Endothelial cell (in vitro differentiated cells): ENCODE data around the gene KCNT2. TPM values are rescaled to one million over a fixed set of nuclear protein-coding genes. Genes with fewer than 3 reads are reported as not detected.

Experiments used
- DNase-seq: peaks from one replicate; pipeline ENCODE4 v3.0.0; 2021; ENCODE audit warnings: low spot score
- H3K27ac Mint-ChIP-seq: one replicate; pipeline ENCODE4 v1.8.0; 2021; ENCODE audit warnings: mixed read lengths, inconsistent platforms; ENCODE audit not compliant: unreplicated experiment
- H3K27me3 Mint-ChIP-seq: one replicate; pipeline ENCODE4 v1.8.0; 2021; ENCODE audit warnings: mild to moderate bottlenecking, moderate library complexity, mixed read lengths, inconsistent platforms; ENCODE audit not compliant: unreplicated experiment
- H3K36me3 Mint-ChIP-seq: one replicate; pipeline ENCODE4 v1.8.0; 2021; ENCODE audit warnings: mild to moderate bottlenecking, low read depth, mixed read lengths, inconsistent platforms; ENCODE audit not compliant: unreplicated experiment
- H3K4me1 Mint-ChIP-seq: one replicate; pipeline ENCODE4 v1.8.0; 2021; ENCODE audit warnings: mild to moderate bottlenecking, mixed read lengths, inconsistent platforms; ENCODE audit not compliant: unreplicated experiment
- H3K4me3 Mint-ChIP-seq: one replicate; pipeline ENCODE4 v1.8.0; 2021; ENCODE audit warnings: mild to moderate bottlenecking, mixed read lengths, inconsistent platforms; ENCODE audit not compliant: unreplicated experiment
- H3K9me3 Mint-ChIP-seq: one replicate; pipeline ENCODE4 v1.8.0; 2021; ENCODE audit warnings: mixed read lengths, inconsistent platforms; ENCODE audit not compliant: unreplicated experiment
- CTCF ChIP-seq: fragments of 200-600 bp; sonication (generic); IDR thresholded peaks from one replicate; pipeline ENCODE4 v1.5.0; 2021; ENCODE audit warnings: antibody characterized with exemption; ENCODE audit not compliant: unreplicated experiment
- total RNA-seq: library from RNA; stranded (reverse); fragmentation: NEBNext Ultra II Directional; extraction: Animal tissue kit (Norgen Biotek cat#: 25700); gene quantifications from one replicate; pipeline ENCODE4 v1.2.1, GENCODE V29; 2021; ENCODE audit not compliant: unreplicated experiment

KCNT2 gene
- total RNA-seq, 1 donor from 2014 or later, result 7.1 TPM

- Mint-ChIP-seq H3K4me3 (no peak overlapping the region), H3K27ac (no peak overlapping the region), H3K27me3 (no peaks in the 10 kb centered on the region), H3K9me3 (no peaks in the 10 kb centered on the region), H3K36me3 (no peaks in the 10 kb centered on the region), H3K4me1 (no peaks in the 10 kb centered on the region)
- TF ChIP-seq CTCF, result no peak
- DNase-seq, result no peak
These were observed 141.6 kb downstream of the KCNT2 start for GRCh38 chr1:196466654-196467053.

- no peaks in the 10 kb centered on the region for H3K36me3 Mint-ChIP-seq
- H3K27me3 Mint-ChIP-seq, result no peaks in the 10 kb centered on the region
- no peaks in the 10 kb centered on the region for H3K9me3 Mint-ChIP-seq
- no peaks in the 10 kb centered on the region for H3K4me1 Mint-ChIP-seq
- no peak for DNase-seq
- no peak overlapping the region for H3K4me3 Mint-ChIP-seq
- no peak for TF ChIP-seq CTCF
- H3K27ac Mint-ChIP-seq, result no peak overlapping the region
These were observed 142.1 kb downstream of the KCNT2 start for GRCh38 chr1:196466166-196466565.

DNA sequence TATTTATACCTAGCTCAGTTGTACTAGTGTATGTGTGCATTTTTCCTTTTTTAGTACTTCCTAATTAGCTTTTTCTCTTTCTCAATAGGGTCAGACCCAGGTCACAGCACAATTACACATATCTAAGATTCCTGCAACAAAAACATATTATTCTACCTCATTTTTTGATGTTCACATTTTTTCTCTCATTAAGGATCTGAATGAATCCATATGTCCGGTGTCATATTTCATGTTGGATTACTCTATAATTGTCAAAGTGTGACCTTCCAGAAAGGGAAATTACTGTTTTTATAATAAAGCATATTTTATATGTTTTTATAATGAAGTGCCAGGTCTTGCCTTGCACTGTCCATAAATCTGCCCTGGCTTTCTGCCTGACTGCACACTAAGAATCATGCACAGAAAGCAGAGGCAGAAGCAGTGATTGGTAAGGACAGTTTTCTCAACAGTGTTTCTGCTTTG is 143.7 kb downstream of the KCNT2 start:
- no peaks in the 10 kb centered on the region for H3K4me1 Mint-ChIP-seq
- H3K4me3 Mint-ChIP-seq, result no peak overlapping the region
- DNase-seq, result no peak
- H3K27ac Mint-ChIP-seq, result no peak overlapping the region
- no peak for TF ChIP-seq CTCF
- H3K36me3 Mint-ChIP-seq, result no peaks in the 10 kb centered on the region
- H3K9me3 Mint-ChIP-seq, result no peaks in the 10 kb centered on the region
- no peaks in the 10 kb centered on the region for H3K27me3 Mint-ChIP-seq

DNA sequence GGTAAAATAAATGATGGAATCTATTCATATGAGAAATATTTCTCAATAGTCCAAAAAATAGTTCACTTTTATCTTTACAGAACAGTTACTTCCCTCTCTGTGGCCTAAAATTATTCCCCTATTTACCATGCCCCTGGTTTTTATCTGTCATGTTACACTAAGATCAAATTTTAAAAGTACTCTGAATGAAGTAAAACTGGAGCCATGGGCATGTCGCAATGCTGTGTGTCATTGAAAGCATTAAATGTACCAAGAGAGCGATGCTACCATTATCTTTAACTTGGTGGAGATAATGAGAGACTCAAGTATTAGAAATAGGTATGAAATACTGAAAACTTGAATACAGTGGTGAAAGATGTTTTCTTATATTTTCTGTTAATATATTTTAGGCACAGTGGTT is 146.2 kb downstream of the KCNT2 start:
- Mint-ChIP-seq H3K4me3 (no peak overlapping the region), H3K27me3 (no peaks in the 10 kb centered on the region), H3K4me1 (no peaks in the 10 kb centered on the region), H3K36me3 (no peaks in the 10 kb centered on the region), H3K9me3 (no peaks in the 10 kb centered on the region), H3K27ac (no peak overlapping the region)
- no peak for DNase-seq
- no peak for TF ChIP-seq CTCF

DNA sequence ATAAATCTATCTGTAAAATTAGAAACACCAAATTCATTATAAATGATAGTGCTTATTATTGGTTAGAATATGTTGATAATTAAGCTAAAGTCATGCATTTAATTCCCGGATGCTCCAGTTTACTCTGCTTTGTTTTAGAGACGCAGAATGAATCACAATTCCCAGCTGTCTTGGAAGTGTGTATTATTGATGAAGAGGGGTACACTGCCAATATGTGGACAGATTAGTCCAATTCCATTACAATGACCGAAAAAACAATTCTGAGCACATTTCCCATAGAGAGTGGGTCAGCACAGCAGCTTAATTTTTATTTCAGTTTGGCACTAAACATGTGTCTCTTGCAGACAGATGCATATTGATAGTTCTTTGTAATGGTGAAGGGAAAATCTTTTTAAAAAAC is 146.7 kb downstream of the KCNT2 start:
- Mint-ChIP-seq H3K9me3 (no peaks in the 10 kb centered on the region), H3K36me3 (no peaks in the 10 kb centered on the region), H3K4me1 (peaks cover under 1% of the 10 kb centered on the region), H3K27ac (no peak overlapping the region), H3K27me3 (no peaks in the 10 kb centered on the region), H3K4me3 (no peak overlapping the region)
- no peak for DNase-seq
- no peak for TF ChIP-seq CTCF
